ENCODE measurements around the gene RHBDF1.
A peak's percentile ranks its signal among the peaks of the same experiment; 100 is the strongest.

Gene RHBDF1

GRCh38 chr16:92431-93339, 20.3 kb upstream of the RHBDF1 start:
- no peak for DNase-seq

- no peak for DNase-seq
Observed at GRCh38 chr16:91484-91883, 19.1 kb upstream of the RHBDF1 start.

- no peak for DNase-seq
Observed at GRCh38 chr16:89391-90302, 17.2 kb upstream of the RHBDF1 start.

- no peak for DNase-seq
Observed at GRCh38 chr16:88613-89012, 16.2 kb upstream of the RHBDF1 start.

- DNase-seq: no peak
Observed at GRCh38 chr16:86483-86952, 14.1 kb upstream of the RHBDF1 start.

- DNase-seq: no peak
Observed at GRCh38 chr16:85865-86264, 13.4 kb upstream of the RHBDF1 start.

GRCh38 chr16:85407-85782, 13.0 kb upstream of the RHBDF1 start:
- DNase-seq: no peak

- peak in 3 of 5 experiments; percentile 13 to 69 (median 23) for DNase-seq
Observed at GRCh38 chr16:84718-85406, 12.4 kb upstream of the RHBDF1 start.

- DNase-seq: peak in 1 of 5 experiments; percentile 34
Observed at GRCh38 chr16:83781-84615, 11.6 kb upstream of the RHBDF1 start.

GRCh38 chr16:83060-83603, 10.7 kb upstream of the RHBDF1 start:
- no peak for DNase-seq

- DNase-seq: no peak
Observed at GRCh38 chr16:79151-80054, 7.0 kb upstream of the RHBDF1 start.

GRCh38 chr16:78444-79150, 6.2 kb upstream of the RHBDF1 start:
- DNase-seq: peak in 1 of 5 experiments; percentile 44

GRCh38 chr16:77807-78443, 5.5 kb upstream of the RHBDF1 start, which contains the start of gene MPG:
Gene MPG (plus strand): TSS chr16:78225. CDS start chr16:78310, 85 bp downstream.
- peak; percentile 68 to 83 (median 71) for DNase-seq

GRCh38 chr16:77273-77806, 4.9 kb upstream of the RHBDF1 start:
- peak in 2 of 5 experiments; percentile 18 to 48 for DNase-seq

GRCh38 chr16:76535-77272, 4.3 kb upstream of the RHBDF1 start:
- no peak for DNase-seq

GRCh38 chr16:75580-76501, 3.4 kb upstream of the RHBDF1 start:
- peak in 1 of 5 experiments; percentile 20 for DNase-seq
